Endodermal cell (in vitro differentiated cells): ENCODE data around the gene CNOT3. TPM values are rescaled to one million over a fixed set of nuclear protein-coding genes. Genes with fewer than 3 reads are reported as not detected.
"Not testable (repeated sequence)": the region's sequence is repeated elsewhere in the genome, so short reads cannot be mapped to it uniquely, and the experiment has no call there.

ENCODE experiments used
- DNase-seq: peaks from one replicate; pipeline ENCODE4 v3.0.0-alpha.2; 2017
- H3K27ac ChIP-seq: 2 replicates; pipeline ENCODE4 v1.5.1; 2013; ENCODE audit warnings: mild to moderate bottlenecking, low read depth, low read length, moderate library complexity
- H3K27me3 ChIP-seq: 2 replicates; pipeline ENCODE4 v1.6.1; 2013; ENCODE audit warnings: mild to moderate bottlenecking, low read length, moderate library complexity; ENCODE audit not compliant: insufficient read depth, control insufficient read depth, poor library complexity, severe bottlenecking
- H3K36me3 ChIP-seq: 2 replicates; pipeline ENCODE4 v1.7.0; 2013; ENCODE audit warnings: mild to moderate bottlenecking, low read length, moderate library complexity; ENCODE audit not compliant: control insufficient read depth, insufficient read depth
- H3K4me1 ChIP-seq: one replicate; pipeline ENCODE4 v1.7.0; 2013; ENCODE audit warnings: low read length; ENCODE audit not compliant: control insufficient read depth, insufficient read depth
- H3K4me3 ChIP-seq: 2 replicates; pipeline ENCODE4 v1.5.1; 2013; ENCODE audit warnings: mild to moderate bottlenecking, low read length, moderate library complexity
- H3K9ac ChIP-seq: 2 replicates; pipeline ENCODE4 v1.6.1; 2013; ENCODE audit warnings: mild to moderate bottlenecking, low read length, moderate library complexity; ENCODE audit not compliant: poor library complexity, severe bottlenecking; ENCODE audit errors: extremely low read depth
- H3K9me3 ChIP-seq: 2 replicates; pipeline ENCODE4 v1.6.1; 2013; ENCODE audit warnings: mild to moderate bottlenecking, low read length, moderate library complexity; ENCODE audit not compliant: control insufficient read depth
- H3K27ac Mint-ChIP-seq: 2 replicates; pipeline ENCODE4 v1.8.0; 2020; ENCODE audit warnings: mixed read lengths
- H3K27me3 Mint-ChIP-seq: 2 replicates; pipeline ENCODE4 v1.8.0; 2021; ENCODE audit warnings: mild to moderate bottlenecking, mixed read lengths; ENCODE audit not compliant: insufficient read depth
- H3K36me3 Mint-ChIP-seq: 2 replicates; pipeline ENCODE4 v1.8.0; 2020; ENCODE audit warnings: low read depth, mixed read lengths
- H3K4me1 Mint-ChIP-seq: 2 replicates; pipeline ENCODE4 v1.8.0; 2020; ENCODE audit warnings: mixed read lengths
- H3K4me3 Mint-ChIP-seq: 2 replicates; pipeline ENCODE4 v1.8.0; 2020; ENCODE audit warnings: mild to moderate bottlenecking, moderate library complexity, mixed read lengths
- H3K9me3 Mint-ChIP-seq: 2 replicates; pipeline ENCODE4 v1.8.0; 2020; ENCODE audit warnings: mild to moderate bottlenecking, mixed read lengths
- WGBS, 2 experiments: methylation state at CpG; one replicate each; pipeline versions ENCODE4 v1.1.5 to v1.1.7; 2013; ENCODE audit warnings: missing lambda C conversion rate in 2 of 2, mixed read lengths in 1 of 2; ENCODE audit not compliant: insufficient coverage in 1 of 2, insufficient read length in 1 of 2; 5-methylcytosine and 5-hydroxymethylcytosine counted together
- total RNA-seq, 2 donors: library from RNA; stranded (reverse); fragmentation: NEBNext Ultra II Directional in 1 of 2; extraction: Animal tissue kit (Norgen Biotek cat#: 25700) in 1 of 2; gene quantifications; 2 replicates in 1 of 2; 3 replicates in 1 of 2; pipeline ENCODE4 v1.2.1, GENCODE V29; 2021
- TF ChIP-seq, protein P1 (sequence below): fragments of 200-600 bp; sonication (generic); conservative IDR thresholded peaks from 2 replicates; pipeline ENCODE4 v1.5.0; 2021; ENCODE audit warnings: antibody characterized with exemption, mild to moderate bottlenecking

The CNOT3 gene
- total RNA-seq, 2 donors from 2014 or later: 78.9 to 82.7 TPM

DNA sequence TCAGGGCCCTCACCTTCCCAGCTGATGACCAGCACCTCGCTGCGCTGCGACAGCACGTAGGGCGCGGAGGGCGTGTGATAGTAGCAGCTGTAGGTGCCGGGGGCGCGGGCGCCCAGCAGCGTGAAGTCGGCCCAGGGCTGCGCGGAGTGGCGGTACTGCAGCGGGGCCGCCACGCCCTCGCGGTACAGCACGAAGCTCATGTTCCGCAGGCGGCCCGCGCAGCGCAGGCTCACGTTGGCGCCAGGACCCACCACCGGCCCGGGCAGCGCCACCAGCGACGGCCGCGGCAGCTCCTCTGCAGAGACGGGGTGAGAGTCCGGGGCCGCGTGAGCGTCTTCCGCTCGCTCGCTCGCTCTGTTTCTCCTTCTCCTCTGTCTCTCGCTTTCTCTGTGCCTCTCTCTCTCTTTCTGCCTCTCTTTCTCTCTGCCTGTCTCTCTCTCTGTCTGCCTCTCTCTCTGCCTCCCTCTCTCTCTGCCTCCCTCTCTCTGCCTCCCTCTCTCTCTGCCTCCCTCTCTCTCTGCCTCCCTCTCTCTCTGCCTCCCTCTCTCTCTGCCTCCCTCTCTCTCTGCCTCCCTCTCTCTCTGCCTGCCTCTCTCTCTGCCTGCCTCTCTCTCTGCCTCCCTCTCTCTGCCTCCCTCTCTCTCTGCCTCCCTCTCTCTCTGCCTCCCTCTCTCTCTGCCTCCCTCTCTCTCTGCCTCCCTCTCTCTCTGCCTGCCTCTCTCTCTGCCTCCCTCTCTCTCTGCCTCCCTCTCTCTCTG, 41.5 kb upstream of the CNOT3 start:
- TF ChIP-seq, protein P1, sequence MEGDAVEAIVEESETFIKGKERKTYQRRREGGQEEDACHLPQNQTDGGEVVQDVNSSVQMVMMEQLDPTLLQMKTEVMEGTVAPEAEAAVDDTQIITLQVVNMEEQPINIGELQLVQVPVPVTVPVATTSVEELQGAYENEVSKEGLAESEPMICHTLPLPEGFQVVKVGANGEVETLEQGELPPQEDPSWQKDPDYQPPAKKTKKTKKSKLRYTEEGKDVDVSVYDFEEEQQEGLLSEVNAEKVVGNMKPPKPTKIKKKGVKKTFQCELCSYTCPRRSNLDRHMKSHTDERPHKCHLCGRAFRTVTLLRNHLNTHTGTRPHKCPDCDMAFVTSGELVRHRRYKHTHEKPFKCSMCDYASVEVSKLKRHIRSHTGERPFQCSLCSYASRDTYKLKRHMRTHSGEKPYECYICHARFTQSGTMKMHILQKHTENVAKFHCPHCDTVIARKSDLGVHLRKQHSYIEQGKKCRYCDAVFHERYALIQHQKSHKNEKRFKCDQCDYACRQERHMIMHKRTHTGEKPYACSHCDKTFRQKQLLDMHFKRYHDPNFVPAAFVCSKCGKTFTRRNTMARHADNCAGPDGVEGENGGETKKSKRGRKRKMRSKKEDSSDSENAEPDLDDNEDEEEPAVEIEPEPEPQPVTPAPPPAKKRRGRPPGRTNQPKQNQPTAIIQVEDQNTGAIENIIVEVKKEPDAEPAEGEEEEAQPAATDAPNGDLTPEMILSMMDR: peak; percentile 30
- H3K36me3 ChIP-seq, H3K27ac Mint-ChIP-seq, H3K4me1 ChIP-seq, H3K9ac ChIP-seq, H3K27ac ChIP-seq, H3K9me3 ChIP-seq, H3K4me1 Mint-ChIP-seq, H3K36me3 Mint-ChIP-seq: not testable (repeated sequence)
- Histone ChIP-seq H3K4me3 (peak overlapping the region; percentile 62), H3K27me3 (peaks cover 31% of the 10 kb centered on the region)
- Mint-ChIP-seq H3K4me3 (peak overlapping the region; percentile 45), H3K27me3 (peaks cover 46% of the 10 kb centered on the region), H3K9me3 (peaks cover 17% of the 10 kb centered on the region)
- peak; percentile 87 for DNase-seq
- WGBS, 2 experiments: 3 to 4% methylated on average over 19 to 46 of the region's 46 CpGs

DNA sequence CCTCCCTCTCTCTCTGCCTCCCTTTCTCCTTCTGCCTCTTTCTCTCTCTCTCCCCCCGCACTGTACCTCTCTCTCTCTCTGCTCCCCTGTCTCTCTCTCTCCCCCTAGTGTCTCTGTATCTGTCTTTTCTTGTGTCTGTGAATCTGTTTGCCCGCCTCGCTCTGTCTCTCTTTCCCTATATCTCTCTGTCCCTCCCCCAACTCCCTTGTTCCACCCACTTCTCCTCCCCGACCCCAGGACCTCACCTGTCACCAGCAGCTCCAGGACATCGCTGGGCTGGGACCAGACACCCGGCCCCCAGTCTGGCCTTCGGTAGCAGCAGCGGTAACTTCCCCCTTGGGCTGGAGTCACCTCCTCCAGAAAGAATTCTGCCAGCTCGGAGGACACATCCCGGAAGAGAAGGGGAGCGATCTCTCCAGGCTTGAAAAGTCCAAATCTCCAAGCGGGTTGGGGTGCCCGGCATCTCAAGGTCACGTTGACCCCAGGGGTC, 40.9 kb upstream of the CNOT3 start:
- H3K9me3 Mint-ChIP-seq: peaks cover 17% of the 10 kb centered on the region
- 15 to 29% methylated on average over 10 to 14 of the region's 14 CpGs for WGBS, 2 experiments
- Histone ChIP-seq H3K27ac (no peak overlapping the region), H3K27me3 (peaks cover 31% of the 10 kb centered on the region), H3K9ac (no peak overlapping the region), H3K4me3 (peak overlapping the region; percentile 62), H3K36me3 (no peaks in the 10 kb centered on the region), H3K9me3 (no peaks in the 10 kb centered on the region), H3K4me1 (no peaks in the 10 kb centered on the region)
- no peak overlapping the region for H3K27ac Mint-ChIP-seq
- H3K27me3 Mint-ChIP-seq: peaks cover 42% of the 10 kb centered on the region
- DNase-seq: peak; percentile 77
- no peaks in the 10 kb centered on the region for H3K4me1 Mint-ChIP-seq
- H3K4me3 Mint-ChIP-seq: peak overlapping the region; percentile 45
- no peaks in the 10 kb centered on the region for H3K36me3 Mint-ChIP-seq
- TF ChIP-seq, protein P1: no peak

GRCh38 chr19:54099190-54099902, 38.2 kb upstream of the CNOT3 start:
- peaks cover 6% of the 10 kb centered on the region for H3K9me3 Mint-ChIP-seq
- no peak overlapping the region for H3K27ac Mint-ChIP-seq
- WGBS, 2 experiments: 94 to 95% methylated on average over 6 to 10 of the region's 12 CpGs
- no peaks in the 10 kb centered on the region for H3K9me3 ChIP-seq
- peaks cover 3% of the 10 kb centered on the region for H3K4me1 Mint-ChIP-seq
- DNase-seq: no peak
- H3K4me1 ChIP-seq: no peaks in the 10 kb centered on the region
- H3K36me3 Mint-ChIP-seq: no peaks in the 10 kb centered on the region
- peaks cover 28% of the 10 kb centered on the region for H3K27me3 ChIP-seq
- H3K4me3 Mint-ChIP-seq: no peak overlapping the region
- H3K27me3 Mint-ChIP-seq: peaks cover 26% of the 10 kb centered on the region
- no peak overlapping the region for H3K4me3 ChIP-seq
- no peak overlapping the region for H3K9ac ChIP-seq
- TF ChIP-seq, protein P1: no peak
- H3K36me3 ChIP-seq: no peaks in the 10 kb centered on the region
- no peak overlapping the region for H3K27ac ChIP-seq

GRCh38 chr19:54099903-54100255, 37.7 kb upstream of the CNOT3 start:
- not testable (repeated sequence) for H3K27ac Mint-ChIP-seq, H3K4me1 Mint-ChIP-seq, H3K4me3 Mint-ChIP-seq, H3K9me3 ChIP-seq, H3K27ac ChIP-seq, H3K9ac ChIP-seq, H3K36me3 Mint-ChIP-seq, H3K4me3 ChIP-seq, H3K9me3 Mint-ChIP-seq, H3K4me1 ChIP-seq, H3K36me3 ChIP-seq
- DNase-seq: peak; percentile 35
- peaks cover 20% of the 10 kb centered on the region for H3K27me3 Mint-ChIP-seq
- peaks cover 23% of the 10 kb centered on the region for H3K27me3 ChIP-seq
- WGBS, 2 experiments: 79 to 81% methylated on average over 8 to 9 of the region's 9 CpGs
